ENCODE results near the gene SLC12A2. TPM values are rescaled to one million over a fixed set of nuclear protein-coding genes. Genes with fewer than 3 reads are reported as not detected.
A peak's percentile ranks its signal among the peaks of the same experiment; 100 is the strongest.

The SLC12A2 gene
- total and polyA plus RNA-seq, 9 of the 15 experiments (the other 6 are each of a cell fraction or from before 2014, with no cell fraction given): 5.1 to 20.3 (median 12.6) TPM

GRCh38 chr5:128084228-128085167 lies 932 bp downstream of the SLC12A2 start (continued):
- TF ChIP-seq, protein P1, sequence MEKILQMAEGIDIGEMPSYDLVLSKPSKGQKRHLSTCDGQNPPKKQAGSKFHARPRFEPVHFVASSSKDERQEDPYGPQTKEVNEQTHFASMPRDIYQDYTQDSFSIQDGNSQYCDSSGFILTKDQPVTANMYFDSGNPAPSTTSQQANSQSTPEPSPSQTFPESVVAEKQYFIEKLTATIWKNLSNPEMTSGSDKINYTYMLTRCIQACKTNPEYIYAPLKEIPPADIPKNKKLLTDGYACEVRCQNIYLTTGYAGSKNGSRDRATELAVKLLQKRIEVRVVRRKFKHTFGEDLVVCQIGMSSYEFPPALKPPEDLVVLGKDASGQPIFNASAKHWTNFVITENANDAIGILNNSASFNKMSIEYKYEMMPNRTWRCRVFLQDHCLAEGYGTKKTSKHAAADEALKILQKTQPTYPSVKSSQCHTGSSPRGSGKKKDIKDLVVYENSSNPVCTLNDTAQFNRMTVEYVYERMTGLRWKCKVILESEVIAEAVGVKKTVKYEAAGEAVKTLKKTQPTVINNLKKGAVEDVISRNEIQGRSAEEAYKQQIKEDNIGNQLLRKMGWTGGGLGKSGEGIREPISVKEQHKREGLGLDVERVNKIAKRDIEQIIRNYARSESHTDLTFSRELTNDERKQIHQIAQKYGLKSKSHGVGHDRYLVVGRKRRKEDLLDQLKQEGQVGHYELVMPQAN (IDR thresholded peaks at IDR 0.05; ENCODE audit: borderline replicate concordance): no peak; the same call in 1 of the 2 replicates
- TF ChIP-seq, protein P2, sequence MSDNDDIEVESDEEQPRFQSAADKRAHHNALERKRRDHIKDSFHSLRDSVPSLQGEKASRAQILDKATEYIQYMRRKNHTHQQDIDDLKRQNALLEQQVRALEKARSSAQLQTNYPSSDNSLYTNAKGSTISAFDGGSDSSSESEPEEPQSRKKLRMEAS (CRISPR knock-in tag; IDR thresholded peaks at IDR 0.05): 0 out of 2 replicates have a peak, but pooled peaks have one; percentile 32
- TF ChIP-seq POLR3A (IDR thresholded peaks at IDR 0.05; ENCODE audit: borderline replicate concordance, extremely low read depth, insufficient read depth, insufficient read length) (no peak), THRAP3 (IDR thresholded peaks at IDR 0.05; ENCODE audit: borderline replicate concordance) (no peak), RBM22 (IDR thresholded peaks at IDR 0.05; ENCODE audit: low read depth, low read length, poor library complexity, severe bottlenecking) (no peak), SRSF9 (IDR thresholded peaks at IDR 0.05; ENCODE audit: borderline replicate concordance, low read depth, low read length) (no peak), ELK1 (CRISPR knock-in tag; IDR thresholded peaks at IDR 0.05) (no peak), STAG1 (CRISPR knock-in tag; IDR thresholded peaks at IDR 0.05; ENCODE audit: borderline replicate concordance) (0 out of 2 replicates have a peak, but pooled peaks have one; percentile 38), CHD1 (IDR thresholded peaks at IDR 0.05; ENCODE audit: low read length) (peak; percentile 36), DLX4 (CRISPR knock-in tag; IDR thresholded peaks at IDR 0.05) (no peak), DACH1 (IDR thresholded peaks at IDR 0.05; ENCODE audit: partially characterized antibody) (no peak), CREB1 (IDR thresholded peaks at IDR 0.05) (no peak), CREB1 (CRISPR knock-in tag; IDR thresholded peaks at IDR 0.05) (no peak), NFXL1 (CRISPR knock-in tag; IDR thresholded peaks at IDR 0.05) (no peak), ZNF274 (IDR thresholded peaks at IDR 0.05; ENCODE audit: borderline replicate concordance, low read depth, low read length) (no peak), ZNF778 (CRISPR knock-in tag; IDR thresholded peaks at IDR 0.05) (no peak), NRF1 (conservative IDR thresholded peaks at IDR 0.05 in 1 of 2, IDR thresholded peaks at IDR 0.05 in 1 of 2) (peak; percentile 41 to 57), MEF2A (IDR thresholded peaks at IDR 0.05; ENCODE audit: control insufficient read depth, low read depth, low read length) (no peak), PTRF (tag; IDR thresholded peaks at IDR 0.05) (no peak)
- TF ChIP-seq, protein P3, sequence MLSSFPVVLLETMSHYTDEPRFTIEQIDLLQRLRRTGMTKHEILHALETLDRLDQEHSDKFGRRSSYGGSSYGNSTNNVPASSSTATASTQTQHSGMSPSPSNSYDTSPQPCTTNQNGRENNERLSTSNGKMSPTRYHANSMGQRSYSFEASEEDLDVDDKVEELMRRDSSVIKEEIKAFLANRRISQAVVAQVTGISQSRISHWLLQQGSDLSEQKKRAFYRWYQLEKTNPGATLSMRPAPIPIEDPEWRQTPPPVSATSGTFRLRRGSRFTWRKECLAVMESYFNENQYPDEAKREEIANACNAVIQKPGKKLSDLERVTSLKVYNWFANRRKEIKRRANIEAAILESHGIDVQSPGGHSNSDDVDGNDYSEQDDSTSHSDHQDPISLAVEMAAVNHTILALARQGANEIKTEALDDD (IDR thresholded peaks at IDR 0.05): peak; percentile 60; the same call in 1 of the 2 replicates
- TF ChIP-seq, protein P4, sequence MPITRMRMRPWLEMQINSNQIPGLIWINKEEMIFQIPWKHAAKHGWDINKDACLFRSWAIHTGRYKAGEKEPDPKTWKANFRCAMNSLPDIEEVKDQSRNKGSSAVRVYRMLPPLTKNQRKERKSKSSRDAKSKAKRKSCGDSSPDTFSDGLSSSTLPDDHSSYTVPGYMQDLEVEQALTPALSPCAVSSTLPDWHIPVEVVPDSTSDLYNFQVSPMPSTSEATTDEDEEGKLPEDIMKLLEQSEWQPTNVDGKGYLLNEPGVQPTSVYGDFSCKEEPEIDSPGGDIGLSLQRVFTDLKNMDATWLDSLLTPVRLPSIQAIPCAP (CRISPR knock-in tag; IDR thresholded peaks at IDR 0.05; ENCODE audit: borderline replicate concordance): no peak
